ENCODE results near the gene AUTS2.

DNA sequence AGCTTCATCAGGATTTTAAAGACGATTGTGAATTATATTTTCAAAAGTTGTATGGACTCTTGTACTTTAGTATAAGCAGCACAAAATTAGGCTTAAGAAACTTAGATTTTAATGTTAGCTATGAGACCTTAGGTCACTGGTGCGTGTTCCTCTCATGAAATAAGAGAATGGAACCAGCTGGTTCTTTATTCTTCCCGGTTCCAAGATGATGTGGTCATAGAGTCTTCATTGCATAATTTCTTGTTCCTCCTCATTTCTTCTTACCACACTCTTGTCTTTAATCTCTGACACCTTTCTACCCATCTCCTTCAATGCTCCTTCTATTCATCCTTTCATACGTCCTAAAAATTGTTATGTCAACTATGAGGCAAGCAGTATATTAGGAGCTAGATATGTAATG, 437.2 kb downstream of the AUTS2 start:
- TF ChIP-seq SMC3 (conservative IDR thresholded peaks at IDR 0.05; ENCODE audit: poor library complexity) (no peak), EZH2 (IDR thresholded peaks at IDR 0.05; ENCODE audit: borderline replicate concordance, insufficient read depth, low read length, poor library complexity, severe bottlenecking) (no peak)
- TF ChIP-seq, protein P1, sequence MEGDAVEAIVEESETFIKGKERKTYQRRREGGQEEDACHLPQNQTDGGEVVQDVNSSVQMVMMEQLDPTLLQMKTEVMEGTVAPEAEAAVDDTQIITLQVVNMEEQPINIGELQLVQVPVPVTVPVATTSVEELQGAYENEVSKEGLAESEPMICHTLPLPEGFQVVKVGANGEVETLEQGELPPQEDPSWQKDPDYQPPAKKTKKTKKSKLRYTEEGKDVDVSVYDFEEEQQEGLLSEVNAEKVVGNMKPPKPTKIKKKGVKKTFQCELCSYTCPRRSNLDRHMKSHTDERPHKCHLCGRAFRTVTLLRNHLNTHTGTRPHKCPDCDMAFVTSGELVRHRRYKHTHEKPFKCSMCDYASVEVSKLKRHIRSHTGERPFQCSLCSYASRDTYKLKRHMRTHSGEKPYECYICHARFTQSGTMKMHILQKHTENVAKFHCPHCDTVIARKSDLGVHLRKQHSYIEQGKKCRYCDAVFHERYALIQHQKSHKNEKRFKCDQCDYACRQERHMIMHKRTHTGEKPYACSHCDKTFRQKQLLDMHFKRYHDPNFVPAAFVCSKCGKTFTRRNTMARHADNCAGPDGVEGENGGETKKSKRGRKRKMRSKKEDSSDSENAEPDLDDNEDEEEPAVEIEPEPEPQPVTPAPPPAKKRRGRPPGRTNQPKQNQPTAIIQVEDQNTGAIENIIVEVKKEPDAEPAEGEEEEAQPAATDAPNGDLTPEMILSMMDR (IDR thresholded peaks at IDR 0.05; ENCODE audit: poor library complexity, severe bottlenecking): no peak
